ENCODE measurements around the gene RHOBTB3. TPM values are rescaled to one million over a fixed set of nuclear protein-coding genes. Genes with fewer than 3 reads are reported as not detected.

Gene RHOBTB3
- total and polyA plus RNA-seq, 10 of the 15 experiments (the other 5 are each of a cell fraction or from before 2014, with no cell fraction given) = 3.6 to 42.8 (median 8.4) TPM

- H3K4me1 ChIP-seq (ENCODE audit: control insufficient read depth, insufficient read depth, low read length) = 0 out of 2 replicates have a peak, but pooled peaks cover 2% of the 10 kb centered on the region
- ChIA-PET RAD21 (ENCODE audit: unreplicated experiment) (interaction anchor here (4.4 kb wide), 1 partner anchor 8 kb away, joined by 17 read pairs; no protein-coding TSS in a partner anchor), CTCF (interaction anchor here (1.4 to 4.9 kb wide), 3 partner anchors 14 to 74 kb away, joined by 3 to 23 read pairs (median 21); no protein-coding TSS in a partner anchor), POLR2A (no interaction called here), SMC1A (ENCODE audit: uncharacterized antibody, unreplicated experiment) (interaction anchor here (1.1 to 1.5 kb wide), 3 partner anchors 8 to 22 kb away, joined by 3 to 4 read pairs (median 4); no protein-coding TSS in a partner anchor)
- no peaks in the 10 kb centered on the region; the same call in 2 of the 3 replicates for H3K9me3 ChIP-seq (replicated peaks; ENCODE audit: control insufficient read depth, insufficient read depth, low read length)
- no peak for TF ChIP-seq HSF1 (IDR thresholded peaks at IDR 0.05; ENCODE audit: low read depth, low read length)
- TF ChIP-seq FOS (IDR thresholded peaks at IDR 0.05; ENCODE audit: borderline replicate concordance, extremely low read depth, insufficient read length) = no peak
- H3K27me3 ChIP-seq (replicated peaks in 1 of 2; ENCODE audit: control insufficient read depth in 2 of 2, insufficient read depth in 2 of 2, low read length in 1 of 2) = no peaks in the 10 kb centered on the region
- no peaks in the 10 kb centered on the region for H4K20me1 ChIP-seq (ENCODE audit: control insufficient read depth, insufficient read depth)
- no peak overlapping the region for H2AFZ ChIP-seq (ENCODE audit: control insufficient read depth, low read depth, low read length)
- in situ Hi-C loops (cut with MboI) = no loop called here
- no peak overlapping the region for H3K4me2 ChIP-seq (ENCODE audit: control insufficient read depth, insufficient read depth)
- H3K9ac ChIP-seq (ENCODE audit: control insufficient read depth, insufficient read depth, low read length) = no peak overlapping the region
- DNase-seq (ENCODE audit: low read depth, low spot score) (no peak), FAIRE-seq (no peak), ATAC-seq (no peak)
- no TSS peak for BruUV-seq (replicated peaks)
- WGBS (ENCODE audit: insufficient coverage, insufficient replicate concordance, low lambda C conversion rate, missing lambda C conversion rate) = 41% methylated on average over 4 of the region's 4 CpGs
- H3K27ac ChIP-seq (ENCODE audit: control insufficient read depth, insufficient read depth) = no peak overlapping the region
- H3K36me3 ChIP-seq (ENCODE audit: control insufficient read depth in 2 of 2, insufficient read depth in 2 of 2, low read length in 1 of 2) = peaks cover 0 to 4% of the 10 kb centered on the region in 2 experiments; a peak in 1 of 4 replicates
- H3K79me2 ChIP-seq (ENCODE audit: control insufficient read depth, insufficient read depth, low read length) = peaks cover 16% of the 10 kb centered on the region
- intact Hi-C loops (cut with micrococcal nuclease; ENCODE audit: unreplicated experiment) = loop anchor here (10.0 kb wide), 1 partner anchor 183 kb away; the partner anchor contains the start of genes ARSK and SKIC3
- no peak overlapping the region for H3K4me3 ChIP-seq
Observed at GRCh38 chr5:95738072-95738471, 6.9 kb downstream of the RHOBTB3 start.

GRCh38 chr5:95738834-95739233 lies 7.7 kb downstream of the RHOBTB3 start:
- ChIA-PET POLR2A (no interaction called here), CTCF (interaction anchor here (0.6 kb wide), 1 partner anchor 171 kb away, joined by 3 read pairs; no protein-coding TSS in a partner anchor), SMC1A (ENCODE audit: uncharacterized antibody, unreplicated experiment) (interaction anchor here (1.2 kb wide), 1 partner anchor 9 kb away, joined by 3 read pairs; no protein-coding TSS in a partner anchor), RAD21 (ENCODE audit: unreplicated experiment) (no interaction called here)
- TF ChIP-seq ATF3 (IDR thresholded peaks at IDR 0.05; ENCODE audit: borderline replicate concordance, extremely low read depth, low read depth, low read length) (no peak), SP1 (IDR thresholded peaks at IDR 0.05; ENCODE audit: low read depth, low read length) (no peak)
- WGBS (ENCODE audit: insufficient coverage, insufficient replicate concordance, low lambda C conversion rate, missing lambda C conversion rate) = 98% methylated on average over 4 of the region's 4 CpGs
- Histone ChIP-seq H3K9me3 (replicated peaks; ENCODE audit: control insufficient read depth, insufficient read depth, low read length) (no peaks in the 10 kb centered on the region; the same call in 2 of the 3 replicates), H3K79me2 (ENCODE audit: control insufficient read depth, insufficient read depth, low read length) (peaks cover 9% of the 10 kb centered on the region), H3K9ac (ENCODE audit: control insufficient read depth, insufficient read depth, low read length) (no peak overlapping the region), H2AFZ (ENCODE audit: control insufficient read depth, low read depth, low read length) (no peak overlapping the region), H3K27me3 (replicated peaks in 1 of 2; ENCODE audit: control insufficient read depth in 2 of 2, insufficient read depth in 2 of 2, low read length in 1 of 2) (no peaks in the 10 kb centered on the region), H3K4me1 (ENCODE audit: control insufficient read depth, insufficient read depth, low read length) (0 out of 2 replicates have a peak, but pooled peaks cover 2% of the 10 kb centered on the region), H3K36me3 (ENCODE audit: control insufficient read depth in 2 of 2, insufficient read depth in 2 of 2, low read length in 1 of 2) (peaks cover 2 to 4% of the 10 kb centered on the region in 2 experiments; a peak in 2 of 4 replicates), H3K4me3 (no peak overlapping the region), H3K27ac (ENCODE audit: control insufficient read depth, insufficient read depth) (no peak overlapping the region), H4K20me1 (ENCODE audit: control insufficient read depth, insufficient read depth) (no peaks in the 10 kb centered on the region), H3K4me2 (ENCODE audit: control insufficient read depth, insufficient read depth) (no peak overlapping the region)
- ATAC-seq = no peak
- DNase-seq (ENCODE audit: low read depth, low spot score) = no peak
- BruUV-seq (replicated peaks) = no TSS peak
- in situ Hi-C loops (cut with MboI) = no loop called here
- intact Hi-C loops (cut with micrococcal nuclease; ENCODE audit: unreplicated experiment) = loop anchor here (10.0 kb wide), 1 partner anchor 184 kb away; the partner anchor contains the start of genes ARSK and SKIC3
- FAIRE-seq = no peak
